HG03103 (cell line): ENCODE data around the gene NIM1K.
"Not testable (repeated sequence)": the region's sequence is repeated elsewhere in the genome, so short reads cannot be mapped to it uniquely, and the experiment has no call there.

Source experiments
- ATAC-seq: cut with Tn5 transposase; IDR thresholded peaks from one replicate; pipeline ENCODE4 v1.9.1; 2021; ENCODE audit warnings: low read depth; ENCODE audit not compliant: unreplicated experiment

NIM1K gene

GRCh38 chr5:43183101-43183500, 8.9 kb upstream of the NIM1K start:
- not testable (repeated sequence) for ATAC-seq

- no peak for ATAC-seq
Observed at GRCh38 chr5:43190755-43191603, 1.0 kb upstream of the NIM1K start.

- ATAC-seq: peak; percentile 14
Observed at GRCh38 chr5:43192558-43193180, 644 bp downstream of the NIM1K start.

GRCh38 chr5:43193181-43193893, 1.3 kb downstream of the NIM1K start:
- peak; percentile 70 for ATAC-seq

- no peak for ATAC-seq
Observed at GRCh38 chr5:43193894-43194265, 1.9 kb downstream of the NIM1K start.

- ATAC-seq: no peak
Observed at GRCh38 chr5:43195670-43196265, 3.7 kb downstream of the NIM1K start.

GRCh38 chr5:43197535-43197934, 5.5 kb downstream of the NIM1K start:
- ATAC-seq: no peak

GRCh38 chr5:43201442-43201841, 9.4 kb downstream of the NIM1K start:
- ATAC-seq: not testable (repeated sequence)

GRCh38 chr5:43202380-43202779, 10.4 kb downstream of the NIM1K start:
- no peak for ATAC-seq

- no peak for ATAC-seq
Observed at GRCh38 chr5:43203373-43203772, 11.3 kb downstream of the NIM1K start.

GRCh38 chr5:43204958-43205357, 12.9 kb downstream of the NIM1K start:
- ATAC-seq: no peak

- ATAC-seq: no peak
Observed at GRCh38 chr5:43207601-43208000, 15.6 kb downstream of the NIM1K start.

- ATAC-seq: no peak
Observed at GRCh38 chr5:43208658-43209057, 16.6 kb downstream of the NIM1K start.

GRCh38 chr5:43209060-43209459, 17.0 kb downstream of the NIM1K start:
- ATAC-seq: no peak

- no peak for ATAC-seq
Observed at GRCh38 chr5:43209833-43210232, 17.8 kb downstream of the NIM1K start.

- ATAC-seq: no peak
Observed at GRCh38 chr5:43210570-43210969, 18.5 kb downstream of the NIM1K start.

GRCh38 chr5:43213951-43214350, 21.9 kb downstream of the NIM1K start:
- ATAC-seq: no peak

GRCh38 chr5:43215073-43215631, 23.1 kb downstream of the NIM1K start:
- ATAC-seq: no peak

GRCh38 chr5:43216941-43217340, 24.9 kb downstream of the NIM1K start:
- no peak for ATAC-seq

GRCh38 chr5:43219120-43219519, 27.1 kb downstream of the NIM1K start:
- no peak for ATAC-seq

GRCh38 chr5:43221502-43221901, 29.5 kb downstream of the NIM1K start:
- no peak for ATAC-seq
